ENCODE results near the gene VPS37B.
A peak's percentile ranks its signal among the peaks of the same experiment; 100 is the strongest.

Gene VPS37B

GRCh38 chr12:122847516-122847836, 48.4 kb downstream of the VPS37B start:
- 90% methylated on average over 5 of the region's 5 CpGs for WGBS
- Histone ChIP-seq H3K9ac (ENCODE audit: low read depth, low read length) (no peak overlapping the region), H3K4me1 (ENCODE audit: insufficient read depth, low read length) (no peaks in the 10 kb centered on the region), H3K27me3 (ENCODE audit: insufficient read depth, low read length) (no peaks in the 10 kb centered on the region), H3K9me3 (ENCODE audit: insufficient read depth, low read depth, low read length) (no peaks in the 10 kb centered on the region), H3K27ac (ENCODE audit: low read depth, low read length) (no peak overlapping the region), H3K36me3 (ENCODE audit: insufficient read depth, low read length) (no peaks in the 10 kb centered on the region), H3K4me3 (ENCODE audit: low read length) (no peak overlapping the region)

GRCh38 chr12:122846622-122847515, 49.1 kb downstream of the VPS37B start:
- Histone ChIP-seq H3K4me3 (ENCODE audit: low read length) (no peak overlapping the region), H3K27ac (ENCODE audit: low read depth, low read length) (no peak overlapping the region), H3K9me3 (ENCODE audit: insufficient read depth, low read depth, low read length) (no peaks in the 10 kb centered on the region), H3K27me3 (ENCODE audit: insufficient read depth, low read length) (no peaks in the 10 kb centered on the region), H3K36me3 (ENCODE audit: insufficient read depth, low read length) (no peaks in the 10 kb centered on the region), H3K9ac (ENCODE audit: low read depth, low read length) (no peak overlapping the region), H3K4me1 (ENCODE audit: insufficient read depth, low read length) (0 out of 2 replicates have a peak, but pooled peaks cover 4% of the 10 kb centered on the region)
- 86% methylated on average over 27 of the region's 27 CpGs for WGBS

- Histone ChIP-seq H3K9ac (ENCODE audit: low read depth, low read length) (no peak overlapping the region), H3K9me3 (ENCODE audit: insufficient read depth, low read depth, low read length) (no peaks in the 10 kb centered on the region)
- 85% methylated on average over 14 of the region's 14 CpGs for WGBS
These were observed 49.9 kb downstream of the VPS37B start for GRCh38 chr12:122845865-122846621.

GRCh38 chr12:122845041-122845864, 50.7 kb downstream of the VPS37B start:
- H3K4me1 ChIP-seq (ENCODE audit: insufficient read depth, low read length): 0 out of 2 replicates have a peak, but pooled peaks cover 5% of the 10 kb centered on the region
- H3K27me3 ChIP-seq (ENCODE audit: insufficient read depth, low read length): no peaks in the 10 kb centered on the region
- H3K9ac ChIP-seq (ENCODE audit: low read depth, low read length): 0 out of 2 replicates have a peak overlapping the region, but pooled peaks have one; percentile 32
- WGBS: 92% methylated on average over 30 of the region's 30 CpGs
- H3K36me3 ChIP-seq (ENCODE audit: insufficient read depth, low read length): no peaks in the 10 kb centered on the region
- no peaks in the 10 kb centered on the region for H3K9me3 ChIP-seq (ENCODE audit: insufficient read depth, low read depth, low read length)
- H3K4me3 ChIP-seq (ENCODE audit: low read length): no peak overlapping the region
- H3K27ac ChIP-seq (ENCODE audit: low read depth, low read length): no peak overlapping the region

More at GRCh38 chr12:122845865-122846621, 49.9 kb downstream of the VPS37B start:
- Histone ChIP-seq H3K36me3 (ENCODE audit: insufficient read depth, low read length) (no peaks in the 10 kb centered on the region), H3K4me1 (ENCODE audit: insufficient read depth, low read length) (0 out of 2 replicates have a peak, but pooled peaks cover 5% of the 10 kb centered on the region), H3K4me3 (ENCODE audit: low read length) (no peak overlapping the region), H3K27ac (ENCODE audit: low read depth, low read length) (no peak overlapping the region), H3K27me3 (ENCODE audit: insufficient read depth, low read length) (no peaks in the 10 kb centered on the region)

DNA sequence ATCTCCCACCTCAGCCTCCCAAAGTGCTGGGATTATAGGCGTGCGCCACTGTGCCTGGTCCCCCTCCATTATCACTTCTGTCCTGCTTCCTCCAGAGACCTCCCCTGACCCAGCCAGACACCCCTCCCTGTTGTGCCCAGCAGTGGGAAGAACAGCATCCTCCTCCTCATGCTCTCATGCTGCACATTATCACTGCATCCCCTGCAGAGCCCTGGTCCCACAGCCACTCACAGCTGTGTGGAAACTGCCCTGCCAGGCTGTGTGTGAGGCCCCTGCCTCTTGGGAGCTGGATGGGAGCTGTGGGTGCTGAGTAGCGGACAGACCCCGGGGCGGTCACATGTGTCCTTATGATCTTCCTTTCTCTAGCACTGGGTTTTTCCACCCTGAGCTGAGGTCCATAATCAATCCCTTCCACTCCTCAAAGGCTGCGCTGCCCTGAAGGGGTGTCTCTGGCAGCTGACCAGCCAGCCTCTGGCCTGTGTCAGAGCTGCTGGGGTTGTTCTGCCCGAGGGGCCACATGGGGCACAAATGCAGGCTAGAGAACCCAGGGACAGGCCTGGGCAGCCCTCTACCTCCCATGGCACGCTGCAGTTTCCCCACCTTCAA, 51.5 kb downstream of the VPS37B start:
- no peak overlapping the region for H3K9ac ChIP-seq (ENCODE audit: low read depth, low read length)
- H3K4me3 ChIP-seq (ENCODE audit: low read length): no peak overlapping the region
- H3K4me1 ChIP-seq (ENCODE audit: insufficient read depth, low read length): 0 out of 2 replicates have a peak, but pooled peaks cover 5% of the 10 kb centered on the region
- H3K9me3 ChIP-seq (ENCODE audit: insufficient read depth, low read depth, low read length): no peaks in the 10 kb centered on the region
- no peaks in the 10 kb centered on the region for H3K36me3 ChIP-seq (ENCODE audit: insufficient read depth, low read length)
- no peak overlapping the region for H3K27ac ChIP-seq (ENCODE audit: low read depth, low read length)
- no peaks in the 10 kb centered on the region for H3K27me3 ChIP-seq (ENCODE audit: insufficient read depth, low read length)
- WGBS: 98% methylated on average over 8 of the region's 8 CpGs

DNA sequence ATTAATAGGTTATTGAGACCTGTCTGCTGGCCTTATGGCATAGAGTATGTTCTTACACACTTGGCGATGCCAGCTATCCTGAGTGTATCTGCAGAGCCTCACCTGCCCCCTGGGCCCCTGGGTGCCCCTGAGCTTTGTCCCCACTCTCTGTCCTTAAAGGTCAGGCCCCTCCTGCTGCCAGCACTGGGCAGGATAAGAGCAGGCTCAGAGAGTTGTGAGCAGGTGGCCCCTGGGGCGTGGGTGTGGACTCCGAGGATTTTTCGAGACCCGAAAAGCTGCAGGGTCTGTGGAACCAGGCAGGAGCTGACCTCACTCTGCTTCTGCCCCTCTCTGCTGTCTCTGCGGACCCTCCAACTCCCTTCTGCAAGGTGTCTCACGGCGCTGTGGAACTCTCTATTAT, 52.5 kb downstream of the VPS37B start:
- WGBS: 95% methylated on average over 8 of the region's 8 CpGs
- peaks cover 3% of the 10 kb centered on the region for H3K27me3 ChIP-seq (ENCODE audit: insufficient read depth, low read length)
- no peak overlapping the region for H3K9ac ChIP-seq (ENCODE audit: low read depth, low read length)
- H3K4me1 ChIP-seq (ENCODE audit: insufficient read depth, low read length): 0 out of 2 replicates have a peak, but pooled peaks cover 5% of the 10 kb centered on the region
- H3K4me3 ChIP-seq (ENCODE audit: low read length): no peak overlapping the region
- H3K27ac ChIP-seq (ENCODE audit: low read depth, low read length): no peak overlapping the region
- H3K36me3 ChIP-seq (ENCODE audit: insufficient read depth, low read length): no peaks in the 10 kb centered on the region
- no peaks in the 10 kb centered on the region for H3K9me3 ChIP-seq (ENCODE audit: insufficient read depth, low read depth, low read length)

DNA sequence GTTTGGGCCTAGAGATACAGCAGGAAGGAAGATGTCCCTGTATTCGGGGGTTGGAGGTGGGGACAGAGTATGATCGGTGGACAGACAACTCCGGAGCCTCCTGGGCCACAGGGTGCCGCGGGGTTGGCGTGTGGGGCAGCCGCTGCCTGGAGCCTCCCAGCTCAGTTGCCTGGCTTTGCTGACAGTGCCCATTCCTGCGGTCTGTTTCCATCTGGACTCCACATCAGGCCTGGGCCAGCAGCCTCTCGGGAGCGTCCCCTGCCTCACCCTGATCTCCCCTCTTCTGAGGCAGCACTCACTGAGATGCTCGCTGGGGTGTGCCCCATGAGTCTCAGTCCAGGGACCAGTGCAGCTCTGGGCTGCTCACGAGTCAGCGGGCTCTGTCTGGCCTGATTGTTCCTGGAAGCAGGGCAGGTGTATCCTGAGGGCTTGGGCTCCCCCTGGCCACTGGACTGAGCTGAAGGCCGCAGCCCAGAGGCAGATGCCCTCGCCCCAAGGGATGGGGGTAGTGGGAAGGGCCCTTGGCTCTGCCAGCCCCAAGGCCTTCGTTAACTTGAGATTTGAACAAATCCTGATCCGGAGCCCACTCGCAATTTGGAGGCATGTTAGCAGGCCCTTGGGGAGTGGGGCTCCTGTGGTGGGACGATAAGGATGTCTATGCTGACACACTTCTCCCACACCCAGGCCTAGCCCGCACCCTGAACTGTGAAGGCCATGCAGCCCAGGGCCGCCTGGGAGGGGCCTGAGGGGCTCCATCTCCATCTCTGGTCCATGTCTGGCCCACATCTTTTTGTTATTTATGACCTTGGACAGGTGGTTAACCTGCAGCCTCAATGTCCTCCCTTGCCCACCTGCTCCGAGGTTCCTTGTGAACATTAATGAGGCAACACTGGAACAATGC, 53.2 kb downstream of the VPS37B start:
- Histone ChIP-seq H3K4me3 (ENCODE audit: low read length) (no peak overlapping the region), H3K9ac (ENCODE audit: low read depth, low read length) (no peak overlapping the region), H3K9me3 (ENCODE audit: insufficient read depth, low read depth, low read length) (no peaks in the 10 kb centered on the region), H3K36me3 (ENCODE audit: insufficient read depth, low read length) (no peaks in the 10 kb centered on the region), H3K27ac (ENCODE audit: low read depth, low read length) (no peak overlapping the region), H3K4me1 (ENCODE audit: insufficient read depth, low read length) (0 out of 2 replicates have a peak, but pooled peaks cover 5% of the 10 kb centered on the region), H3K27me3 (ENCODE audit: insufficient read depth, low read length) (peaks cover 10% of the 10 kb centered on the region)
- WGBS: 85% methylated on average over 22 of the region's 22 CpGs

GRCh38 chr12:122841544-122842321, 54.2 kb downstream of the VPS37B start:
- no peak overlapping the region for H3K27ac ChIP-seq (ENCODE audit: low read depth, low read length)
- H3K9me3 ChIP-seq (ENCODE audit: insufficient read depth, low read depth, low read length): no peaks in the 10 kb centered on the region
- peaks cover 8% of the 10 kb centered on the region; the same call in 1 of the 2 replicates for H3K4me1 ChIP-seq (ENCODE audit: insufficient read depth, low read length)
- H3K36me3 ChIP-seq (ENCODE audit: insufficient read depth, low read length): no peaks in the 10 kb centered on the region
- no peak overlapping the region for H3K4me3 ChIP-seq (ENCODE audit: low read length)
- H3K27me3 ChIP-seq (ENCODE audit: insufficient read depth, low read length): peaks cover 21% of the 10 kb centered on the region
- WGBS: 44% methylated on average over 22 of the region's 23 CpGs
- no peak overlapping the region; the same call in 1 of the 2 replicates for H3K9ac ChIP-seq (ENCODE audit: low read depth, low read length)
